C1 segment of cervical spinal cord (tissue), 14 donors: ENCODE measurements around the gene NKAIN4.

Experiments
- DNase-seq, 14 donors: peaks; one replicate each; lab custom pipeline; 2025; lab: John Stamatoyannopoulos, UW

NKAIN4 gene

DNA sequence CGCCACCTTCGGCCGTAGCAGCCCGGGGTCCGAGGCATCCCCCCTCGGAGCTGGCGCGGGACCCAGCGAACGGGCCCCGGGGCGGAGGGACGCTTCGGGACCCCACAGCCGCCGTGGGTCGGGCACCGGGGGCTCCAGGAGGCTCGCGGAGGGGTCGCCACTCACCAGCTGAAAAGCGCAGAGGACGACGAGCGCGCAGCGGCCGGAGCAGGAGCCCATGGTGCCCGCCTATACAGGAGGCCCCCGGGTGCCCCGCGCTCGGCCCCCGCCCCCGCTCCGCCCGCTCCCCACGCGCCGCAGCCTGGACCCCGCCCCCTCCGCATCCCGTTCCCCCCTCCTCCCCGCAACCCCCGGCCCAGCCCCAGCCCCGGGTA is at the start of gene NKAIN4:
TSS of gene NKAIN4 (minus strand) at position 232 of the 374 bp plus-strand sequence. CDS start at position 219, 13 bp downstream.
- no peak for DNase-seq

- no peak for DNase-seq
Observed at GRCh38 chr20:63303095-63303666, 48.9 kb upstream of the NKAIN4 start.

DNA sequence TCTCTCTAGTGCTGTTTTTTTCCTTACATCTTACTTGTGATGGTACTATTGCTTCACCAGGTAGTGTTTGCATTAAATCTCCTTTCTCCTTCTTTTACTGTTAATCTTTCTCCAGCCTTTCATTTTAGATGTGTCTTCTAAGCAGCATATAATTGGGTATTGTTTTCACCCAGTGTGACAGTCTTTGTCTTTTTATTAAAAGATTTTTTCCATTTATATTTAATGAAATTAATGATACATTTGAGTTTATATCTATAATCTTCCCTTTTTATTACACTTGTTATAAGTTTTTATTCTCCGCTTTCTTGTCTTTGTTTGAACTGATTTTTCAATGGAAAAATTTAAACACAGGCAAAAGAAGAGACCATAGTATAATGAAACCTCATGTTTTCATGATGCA is 47.4 kb upstream of the NKAIN4 start:
- no peak for DNase-seq

DNA sequence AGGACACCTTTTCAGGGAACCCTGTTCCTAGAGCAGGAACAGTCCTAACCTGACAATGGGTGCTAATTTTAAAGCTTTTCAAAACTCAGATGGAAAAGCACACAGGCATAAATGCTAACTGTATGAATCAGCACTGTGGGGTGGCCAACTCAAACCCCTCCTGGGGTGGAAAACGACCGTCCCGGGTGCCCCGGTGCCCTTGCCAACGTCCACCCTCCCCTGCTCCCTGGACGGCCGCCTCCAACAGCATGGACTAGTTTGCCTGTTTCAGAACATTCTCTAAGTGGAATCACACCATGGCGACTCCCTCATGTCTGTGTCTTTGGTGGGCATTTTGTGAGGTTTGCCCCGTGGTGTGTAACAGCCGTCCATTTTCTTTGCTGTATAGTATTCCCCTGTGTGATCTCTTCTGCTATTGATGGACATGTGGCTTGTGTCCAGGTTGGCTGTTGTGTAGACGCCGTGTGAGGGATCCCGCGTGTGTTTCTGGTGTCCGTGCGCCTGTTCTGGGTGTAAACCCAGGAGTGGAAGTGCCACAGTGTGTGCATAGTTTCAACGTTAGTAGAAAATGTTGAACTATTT is 44.6 kb upstream of the NKAIN4 start:
- no peak for DNase-seq

DNA sequence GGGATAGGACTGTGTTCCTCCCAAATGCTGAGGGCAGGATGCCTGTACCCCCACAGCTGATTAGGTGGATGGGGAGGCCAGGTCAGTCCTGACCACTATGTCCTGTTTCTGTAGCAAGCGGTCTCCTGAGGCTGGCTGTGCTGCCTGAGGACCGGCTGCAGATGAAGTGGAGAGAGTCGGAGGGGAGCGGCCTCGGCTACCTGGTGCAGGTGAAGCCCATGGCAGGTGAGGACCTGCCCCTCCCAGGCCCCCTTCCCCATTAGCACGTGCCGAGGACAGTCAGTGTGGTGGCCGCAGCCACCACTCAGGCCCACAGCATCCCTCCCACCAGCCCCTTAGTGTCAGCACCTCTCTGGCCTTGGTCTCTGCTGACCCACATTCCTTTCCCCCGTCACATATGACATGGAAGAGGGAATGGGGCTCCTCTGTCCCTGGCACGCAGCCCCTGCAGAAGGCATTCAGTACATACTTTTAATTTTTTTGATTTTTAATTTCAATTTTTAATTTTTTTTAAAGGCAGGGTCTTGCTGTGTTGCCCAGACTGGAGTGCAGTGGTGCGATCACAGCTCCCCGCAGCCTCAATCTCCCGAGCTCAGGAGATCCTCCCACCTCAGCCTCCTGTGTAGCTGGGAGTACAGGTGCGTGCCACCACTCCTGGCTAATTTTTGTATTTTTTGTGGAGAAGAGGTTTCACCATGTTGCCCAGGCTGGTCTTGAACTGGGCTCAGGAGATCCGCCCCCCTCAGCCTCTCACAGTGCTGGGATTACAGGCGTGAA is 43.7 kb upstream of the NKAIN4 start:
- DNase-seq, result no peak

DNA sequence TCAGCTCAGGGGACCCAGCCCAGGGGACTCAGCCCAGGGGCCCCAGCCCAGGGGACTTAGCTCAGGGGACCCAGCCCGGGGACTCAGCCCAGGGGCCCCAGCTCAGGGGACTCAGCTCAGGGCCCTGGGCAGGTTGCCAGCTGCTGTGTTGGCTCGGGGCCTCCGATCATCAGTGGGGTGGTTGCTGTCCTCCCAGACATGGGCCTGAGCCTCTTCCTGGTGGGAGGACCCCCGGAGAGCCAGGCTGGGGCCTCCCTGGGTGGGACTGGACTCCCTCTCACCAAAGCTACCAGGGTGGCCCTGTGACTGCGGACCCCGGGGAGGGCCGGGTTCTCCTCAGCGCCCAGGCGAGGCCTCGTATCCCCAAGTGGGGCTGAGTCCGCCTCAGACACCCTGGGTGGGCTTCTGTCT is 43.1 kb upstream of the NKAIN4 start:
- no peak for DNase-seq

- peak in 1 of 14 donors; percentile 46 for DNase-seq
Observed at GRCh38 chr20:63296531-63297299, 42.5 kb upstream of the NKAIN4 start.

DNA sequence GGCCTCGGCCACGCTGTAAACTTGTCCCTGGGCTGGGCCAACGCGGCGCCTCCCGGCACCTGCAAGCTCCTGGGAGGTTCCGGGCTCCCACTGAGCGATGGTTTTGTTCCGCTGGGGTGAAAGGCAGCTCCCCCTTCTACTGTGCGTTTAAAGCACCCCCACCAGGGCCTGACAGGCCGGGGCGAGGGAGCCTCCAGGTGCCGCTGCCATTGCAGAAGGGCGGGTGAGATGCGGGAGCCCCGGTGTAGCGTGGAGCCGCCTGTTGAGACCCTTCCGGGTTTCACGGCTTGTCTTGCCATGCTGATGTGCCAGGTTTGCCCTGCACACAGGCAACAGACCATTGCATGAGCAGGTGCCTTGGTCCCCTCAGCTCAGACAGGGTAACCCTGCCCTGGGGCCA is 41.6 kb upstream of the NKAIN4 start:
- DNase-seq, result no peak

DNA sequence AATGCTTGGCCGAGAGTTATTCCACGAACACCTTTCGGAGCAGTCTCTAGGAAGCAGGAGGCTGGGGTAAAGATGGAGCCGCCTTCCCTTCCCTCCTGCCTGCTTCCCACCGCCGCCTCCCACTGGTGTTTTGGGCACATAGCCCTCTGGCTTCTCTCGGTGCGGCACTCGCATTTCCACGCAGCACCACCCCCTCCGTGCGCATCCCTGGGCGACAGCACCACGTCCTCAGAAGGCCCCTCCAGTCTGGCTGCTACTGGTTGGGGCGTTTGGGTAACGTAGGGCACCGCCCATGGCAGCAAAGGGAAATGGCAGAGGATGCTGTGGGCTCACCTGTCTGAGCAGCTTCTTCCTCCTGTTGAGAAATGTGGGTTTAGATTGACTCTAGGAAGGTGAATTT is 41.2 kb upstream of the NKAIN4 start:
- DNase-seq, result no peak

DNA sequence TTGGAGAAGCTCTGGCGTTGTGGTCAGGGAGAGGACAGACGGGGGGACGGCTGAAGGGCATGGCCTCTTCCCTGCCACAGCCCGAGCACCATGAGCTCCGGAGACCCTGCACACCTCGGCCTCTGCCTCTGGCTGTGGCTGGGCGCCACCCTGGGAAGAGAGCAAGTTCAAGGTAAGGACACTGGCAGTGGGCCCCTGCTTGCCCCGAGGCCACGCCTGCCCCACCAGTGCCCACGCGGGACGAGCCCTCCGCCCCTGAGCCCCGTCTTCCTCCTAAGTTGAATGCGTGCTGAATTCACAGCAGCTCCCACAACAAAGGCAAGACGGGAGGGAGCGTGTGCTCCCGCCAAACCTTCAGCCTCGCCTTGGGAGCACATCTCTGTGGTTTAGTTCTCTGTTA is 40.8 kb upstream of the NKAIN4 start:
- no peak for DNase-seq

GRCh38 chr20:63294536-63294900 is 40.3 kb upstream of the NKAIN4 start:
- no peak for DNase-seq

DNA sequence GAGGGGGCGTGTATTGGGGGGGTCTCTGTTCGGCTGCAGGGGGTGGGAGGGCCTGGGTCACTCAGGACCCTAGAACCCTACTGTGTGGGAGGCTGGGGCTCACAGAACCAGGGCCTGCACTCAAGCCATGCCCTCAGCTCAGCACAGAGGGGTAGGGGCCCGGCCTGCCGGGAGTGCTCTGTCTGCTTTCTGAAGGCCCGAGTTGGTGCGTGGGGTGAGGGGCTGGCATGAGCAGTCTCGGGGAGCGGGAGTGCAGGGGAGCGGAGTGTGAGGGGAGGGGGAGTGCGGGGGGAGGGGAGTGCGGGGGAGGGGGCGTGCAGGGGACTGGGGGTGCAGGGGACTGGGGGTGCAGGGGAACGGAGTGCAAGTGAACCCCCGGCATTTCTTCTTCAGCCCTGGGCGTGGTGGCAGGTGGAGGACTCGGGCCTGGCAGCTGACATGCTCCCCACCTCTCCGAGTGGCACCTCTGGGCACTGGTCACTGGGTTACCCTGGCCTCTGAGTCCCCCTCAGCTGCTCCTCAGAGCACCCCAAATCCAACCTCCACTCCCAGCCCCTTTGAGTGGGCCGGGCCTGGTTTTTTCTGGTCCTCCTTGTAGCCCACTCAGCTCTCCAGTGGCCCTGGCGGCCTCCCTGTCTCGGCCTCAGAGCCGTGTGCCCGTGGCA is 39.7 kb upstream of the NKAIN4 start:
- DNase-seq, result no peak

GRCh38 chr20:63293456-63293855 is 39.2 kb upstream of the NKAIN4 start:
- no peak for DNase-seq

GRCh38 chr20:63292904-63293303 is 38.6 kb upstream of the NKAIN4 start, which contains the start of gene COL20A1:
Gene COL20A1, plus strand, starts transcription at chr20:63293186. Its CDS starts 1,922 bp downstream, at chr20:63295108.
- no peak for DNase-seq

GRCh38 chr20:63292292-63292701 is 38.0 kb upstream of the NKAIN4 start:
- no peak for DNase-seq

- no peak for DNase-seq
Observed at GRCh38 chr20:63291811-63292210, 37.5 kb upstream of the NKAIN4 start.

DNA sequence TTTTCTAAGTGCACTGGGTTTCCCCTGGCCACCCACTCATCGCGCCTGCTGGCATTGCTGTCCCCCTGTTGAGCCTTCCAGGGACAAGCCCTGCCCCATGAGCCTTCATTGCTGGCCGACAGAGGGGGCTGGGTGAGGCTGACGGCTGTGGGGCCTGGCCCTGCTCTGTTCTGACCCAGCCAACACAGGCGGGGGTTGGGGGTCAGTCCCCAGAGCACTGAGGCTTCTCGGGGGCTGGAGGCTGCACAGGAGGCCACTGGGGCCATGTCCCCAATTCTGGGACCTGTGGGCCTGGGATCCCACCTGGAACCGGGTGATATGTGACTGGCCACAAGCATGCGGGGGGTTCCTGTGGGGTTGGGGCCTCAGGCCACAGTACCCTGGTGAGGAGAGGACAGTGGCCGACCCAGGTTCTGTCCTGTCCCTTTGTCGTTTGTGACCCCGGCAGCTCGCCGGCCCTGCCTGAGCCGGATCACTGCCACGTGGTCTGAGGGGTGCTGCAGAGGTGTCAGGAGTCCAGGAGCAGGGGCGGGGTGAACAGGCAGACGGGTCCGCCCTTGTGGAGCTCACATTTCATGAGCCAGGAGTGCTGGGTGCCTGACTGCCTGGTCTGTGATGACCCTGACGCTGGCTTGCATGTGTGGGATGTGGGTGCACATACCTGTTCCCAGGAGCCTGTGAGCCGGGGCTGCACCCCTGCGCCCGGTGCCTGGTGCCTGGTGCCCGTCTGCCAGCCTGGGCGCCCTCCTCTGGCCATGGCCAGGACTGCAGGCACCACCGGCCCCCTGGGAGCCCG is 36.6 kb upstream of the NKAIN4 start:
- DNase-seq, result peak in 1 of 14 donors; percentile 13

DNA sequence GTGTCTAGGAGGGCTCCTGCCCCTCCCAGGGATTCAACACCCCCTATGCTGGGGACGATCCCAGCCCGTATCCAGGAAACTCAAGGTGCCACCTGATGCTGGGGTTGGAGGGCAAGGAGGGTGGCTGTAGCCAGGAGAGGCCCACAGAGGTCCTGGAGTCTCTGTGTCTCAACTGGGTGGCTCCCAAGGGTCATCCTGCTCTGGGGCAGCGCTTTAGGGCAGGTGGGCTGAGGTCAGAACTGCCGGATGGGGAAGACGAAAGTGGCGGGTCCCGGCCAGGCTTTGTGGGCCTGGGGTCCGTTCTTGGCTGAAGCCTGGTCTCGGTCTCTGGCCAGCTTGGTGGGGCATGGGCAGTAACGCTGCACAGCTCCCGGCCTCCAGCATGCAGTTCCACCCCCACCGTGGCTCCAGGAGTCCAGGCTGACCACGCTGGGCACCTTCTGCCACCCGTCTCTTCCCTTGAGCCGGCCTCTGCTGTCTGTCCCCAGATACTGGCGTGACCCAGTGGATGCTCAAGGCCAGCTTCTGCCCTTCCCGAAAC is 35.9 kb upstream of the NKAIN4 start:
- no peak for DNase-seq

- DNase-seq, result no peak
Observed at GRCh38 chr20:63289311-63290135, 35.3 kb upstream of the NKAIN4 start.
